WTC11 (cell line): ENCODE data around the gene SREBF1. TPM values are rescaled to one million over a fixed set of nuclear protein-coding genes. Genes with fewer than 3 reads are reported as not detected.
A peak's percentile ranks its signal among the peaks of the same experiment; 100 is the strongest.

Experiments
- ATAC-seq: fragments of 200-7000 bp; cut with Tn5 transposase; 2 replicates; pipeline ENCODE4 v1.10.0; 2021; ENCODE audit warnings: mild to moderate bottlenecking, moderate library complexity
- CTCF ChIA-PET: fragments of 300-600 bp; sonication (Branson Sonifier 250); formaldehyde crosslinking; loops from one replicate; lab custom pipeline; 2021; ENCODE audit warnings: antibody characterized with exemption; lab: Charles Lee
- POLR2A ChIA-PET: fragments of 350-600 bp; sonication (Branson Sonifier 250); formaldehyde crosslinking; loops from one replicate; lab custom pipeline; 2021; ENCODE audit warnings: antibody characterized with exemption; lab: Charles Lee
- DNase-seq: peaks from one replicate; pipeline ENCODE4 v3.0.0; 2021; ENCODE audit warnings: low spot score
- H3K27ac Mint-ChIP-seq: 2 replicates; pipeline ENCODE4 v1.8.0; 2021; ENCODE audit warnings: mixed read lengths
- H3K27me3 Mint-ChIP-seq: 2 replicates; pipeline ENCODE4 v1.8.0; 2021; ENCODE audit warnings: low read depth, mild to moderate bottlenecking, moderate library complexity, mixed read lengths
- H3K36me3 Mint-ChIP-seq: 2 replicates; pipeline ENCODE4 v1.8.0; 2021; ENCODE audit warnings: mixed read lengths
- H3K4me1 Mint-ChIP-seq: 2 replicates; pipeline ENCODE4 v1.8.0; 2022; ENCODE audit warnings: mixed read lengths
- H3K4me3 Mint-ChIP-seq: 2 replicates; pipeline ENCODE4 v1.8.0; 2021; ENCODE audit warnings: mild to moderate bottlenecking, moderate library complexity, mixed read lengths
- H3K9me3 Mint-ChIP-seq: 2 replicates; pipeline ENCODE4 v1.8.0; 2021; ENCODE audit warnings: mixed read lengths
- CREM ChIP-seq: sonication (generic); formaldehyde crosslinking; IDR thresholded peaks from 2 replicates; pipeline ENCODE4 v1.8.1; 2022; ENCODE audit warnings: mild to moderate bottlenecking, missing genetic modification reagents, moderate library complexity
- ETV6 ChIP-seq: sonication (generic); formaldehyde crosslinking; IDR thresholded peaks from 2 replicates; pipeline ENCODE4 v1.8.1; 2022; ENCODE audit warnings: mild to moderate bottlenecking, missing genetic modification reagents
- FOXP1 ChIP-seq: sonication (generic); formaldehyde crosslinking; IDR thresholded peaks from 2 replicates; pipeline ENCODE4 v1.8.0; 2022; ENCODE audit warnings: missing genetic modification reagents, mild to moderate bottlenecking, moderate library complexity, borderline replicate concordance
- HMGA2 ChIP-seq: fragments of 250-450 bp; sonication (Bioruptor Pico); IDR thresholded peaks from 2 replicates; pipeline ENCODE4 v1.4.0; 2021; ENCODE audit warnings: mild to moderate bottlenecking, moderate library complexity
- KAT7 ChIP-seq: sonication (generic); formaldehyde crosslinking; IDR thresholded peaks from 2 replicates; pipeline ENCODE4 v1.8.1; 2023; ENCODE audit warnings: missing genetic modification reagents, mild to moderate bottlenecking, borderline replicate concordance
- NFYB ChIP-seq: sonication (generic); formaldehyde crosslinking; conservative IDR thresholded peaks from 2 replicates; pipeline ENCODE4 v1.8.0; 2022; ENCODE audit warnings: low read depth, missing genetic modification reagents
- NR3C1 ChIP-seq: sonication (generic); formaldehyde crosslinking; conservative IDR thresholded peaks from 2 replicates; pipeline ENCODE4 v1.8.1; 2023; ENCODE audit warnings: low read depth, mild to moderate bottlenecking, missing genetic modification reagents
- OVOL2 ChIP-seq: fragments of 250-450 bp; sonication (Bioruptor Pico); IDR thresholded peaks from 2 replicates; pipeline ENCODE4 v1.9.0; 2021; ENCODE audit warnings: mild to moderate bottlenecking, borderline replicate concordance
- PRRX2 ChIP-seq: fragments of 250-450 bp; sonication (Bioruptor Pico); IDR thresholded peaks from 2 replicates; pipeline ENCODE4 v1.8.0; 2021; ENCODE audit warnings: mild to moderate bottlenecking
- TEAD1 ChIP-seq: sonication (generic); formaldehyde crosslinking; IDR thresholded peaks from 2 replicates; pipeline ENCODE4 v1.8.0; 2022; ENCODE audit warnings: mild to moderate bottlenecking, missing genetic modification reagents
- TEAD4 ChIP-seq: sonication (generic); formaldehyde crosslinking; IDR thresholded peaks from 2 replicates; pipeline ENCODE4 v1.8.0; 2022; ENCODE audit warnings: mild to moderate bottlenecking, missing genetic modification reagents
- ZBTB21 ChIP-seq: sonication (generic); formaldehyde crosslinking; IDR thresholded peaks from 2 replicates; pipeline ENCODE4 v1.8.1; 2023; ENCODE audit warnings: mild to moderate bottlenecking, missing genetic modification reagents, borderline replicate concordance
- ZNF138 ChIP-seq: sonication (generic); formaldehyde crosslinking; conservative IDR thresholded peaks from 2 replicates; pipeline ENCODE4 v1.8.1; 2022; ENCODE audit warnings: mild to moderate bottlenecking, moderate library complexity, missing genetic modification reagents
- ZNF263 ChIP-seq: sonication (generic); formaldehyde crosslinking; IDR thresholded peaks from 2 replicates; pipeline ENCODE4 v1.8.1; 2022; ENCODE audit warnings: low read depth, mild to moderate bottlenecking, moderate library complexity, missing genetic modification reagents
- ZNF317 ChIP-seq: sonication (generic); formaldehyde crosslinking; IDR thresholded peaks from 2 replicates; pipeline ENCODE4 v1.8.1; 2023; ENCODE audit warnings: low read depth, mild to moderate bottlenecking, moderate library complexity, missing genetic modification reagents, borderline replicate concordance
- total RNA-seq: library from RNA; stranded (reverse); gene quantifications from 3 replicates; pipeline ENCODE4 v1.2.3, GENCODE V29; 2021
- TF ChIP-seq, protein P1 (sequence below): sonication (generic); formaldehyde crosslinking; IDR thresholded peaks from 2 replicates; pipeline ENCODE4 v1.8.0; 2022; ENCODE audit warnings: mild to moderate bottlenecking, missing genetic modification reagents
- TF ChIP-seq, protein P2 (sequence below): sonication (generic); formaldehyde crosslinking; IDR thresholded peaks from 2 replicates; pipeline ENCODE4 v1.8.0; 2022; ENCODE audit warnings: mild to moderate bottlenecking, missing genetic modification reagents
- TF ChIP-seq, protein P3 (sequence below): sonication (generic); formaldehyde crosslinking; IDR thresholded peaks from 2 replicates; pipeline ENCODE4 v1.8.1; 2022; ENCODE audit warnings: mild to moderate bottlenecking, missing genetic modification reagents, moderate library complexity, borderline replicate concordance
- TF ChIP-seq, protein P4 (sequence below): fragments of 250-450 bp; sonication (Bioruptor Pico); IDR thresholded peaks from 2 replicates; pipeline ENCODE4 v1.9.0; 2021; ENCODE audit warnings: mild to moderate bottlenecking
- TF ChIP-seq, protein P5 (sequence below): fragments of 250-450 bp; sonication (Bioruptor Pico); IDR thresholded peaks from 2 replicates; pipeline ENCODE4 v2.1.2; 2022; ENCODE audit warnings: mild to moderate bottlenecking, moderate library complexity

SREBF1 gene
- total RNA-seq, 1 experiment from 2014 or later: 93.7 TPM

DNA sequence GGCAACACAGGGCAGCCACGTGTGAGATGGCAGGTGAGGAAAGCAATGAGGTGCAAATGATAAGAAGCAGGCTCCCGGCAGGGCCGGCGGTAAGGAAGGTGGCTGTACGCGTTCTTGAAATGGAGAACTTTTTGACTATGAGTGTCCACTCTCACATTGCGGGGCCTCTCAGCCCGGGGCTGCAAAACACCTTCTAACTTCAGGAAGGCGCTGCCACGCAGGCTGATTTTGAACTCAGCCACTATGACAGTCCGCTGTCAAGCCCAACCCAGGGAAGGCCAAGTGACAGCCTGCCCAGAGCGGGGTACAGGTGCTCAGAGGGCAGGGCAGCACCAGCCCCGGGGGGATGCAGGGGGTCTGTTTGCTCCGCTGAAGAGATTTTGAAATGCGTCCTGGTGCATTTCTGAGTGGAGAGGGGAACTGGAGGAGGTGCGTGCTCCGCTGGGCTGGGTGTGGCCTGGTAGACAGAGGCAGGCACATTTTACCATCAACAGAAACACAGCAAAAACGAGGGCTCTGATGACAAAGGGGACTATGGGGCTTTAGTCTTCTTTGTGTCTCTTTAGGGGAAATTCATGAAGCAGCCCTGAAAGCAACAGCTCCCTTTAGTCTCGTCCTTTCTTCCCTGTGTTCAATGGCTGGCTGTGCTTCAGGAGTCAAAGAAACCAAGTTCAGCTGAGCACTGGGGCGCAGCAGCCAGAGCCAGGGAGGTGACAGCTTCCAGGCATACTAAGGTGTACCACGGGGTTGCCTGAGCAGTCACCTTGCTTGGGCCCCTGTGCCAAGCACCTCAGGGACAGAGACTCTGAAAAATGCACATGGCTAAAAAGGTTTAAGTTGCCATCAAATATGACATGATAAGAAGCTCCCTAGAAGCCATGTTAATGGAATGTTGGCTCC lies 14.6 kb upstream of the SREBF1 start:
- TF ChIP-seq, protein P1, sequence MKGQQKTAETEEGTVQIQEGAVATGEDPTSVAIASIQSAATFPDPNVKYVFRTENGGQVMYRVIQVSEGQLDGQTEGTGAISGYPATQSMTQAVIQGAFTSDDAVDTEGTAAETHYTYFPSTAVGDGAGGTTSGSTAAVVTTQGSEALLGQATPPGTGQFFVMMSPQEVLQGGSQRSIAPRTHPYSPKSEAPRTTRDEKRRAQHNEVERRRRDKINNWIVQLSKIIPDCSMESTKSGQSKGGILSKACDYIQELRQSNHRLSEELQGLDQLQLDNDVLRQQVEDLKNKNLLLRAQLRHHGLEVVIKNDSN (CRISPR knock-in tag): no peak
- TF ChIP-seq NFYB (CRISPR knock-in tag): no peak
- TF ChIP-seq, protein P2, sequence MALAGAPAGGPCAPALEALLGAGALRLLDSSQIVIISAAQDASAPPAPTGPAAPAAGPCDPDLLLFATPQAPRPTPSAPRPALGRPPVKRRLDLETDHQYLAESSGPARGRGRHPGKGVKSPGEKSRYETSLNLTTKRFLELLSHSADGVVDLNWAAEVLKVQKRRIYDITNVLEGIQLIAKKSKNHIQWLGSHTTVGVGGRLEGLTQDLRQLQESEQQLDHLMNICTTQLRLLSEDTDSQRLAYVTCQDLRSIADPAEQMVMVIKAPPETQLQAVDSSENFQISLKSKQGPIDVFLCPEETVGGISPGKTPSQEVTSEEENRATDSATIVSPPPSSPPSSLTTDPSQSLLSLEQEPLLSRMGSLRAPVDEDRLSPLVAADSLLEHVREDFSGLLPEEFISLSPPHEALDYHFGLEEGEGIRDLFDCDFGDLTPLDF (CRISPR knock-in tag): no peak
- no peak for TF ChIP-seq ZBTB21 (CRISPR knock-in tag)
- TF ChIP-seq TEAD4 (CRISPR knock-in tag): no peak
- no peak for TF ChIP-seq ZNF138 (CRISPR knock-in tag)
- TF ChIP-seq, protein P3, sequence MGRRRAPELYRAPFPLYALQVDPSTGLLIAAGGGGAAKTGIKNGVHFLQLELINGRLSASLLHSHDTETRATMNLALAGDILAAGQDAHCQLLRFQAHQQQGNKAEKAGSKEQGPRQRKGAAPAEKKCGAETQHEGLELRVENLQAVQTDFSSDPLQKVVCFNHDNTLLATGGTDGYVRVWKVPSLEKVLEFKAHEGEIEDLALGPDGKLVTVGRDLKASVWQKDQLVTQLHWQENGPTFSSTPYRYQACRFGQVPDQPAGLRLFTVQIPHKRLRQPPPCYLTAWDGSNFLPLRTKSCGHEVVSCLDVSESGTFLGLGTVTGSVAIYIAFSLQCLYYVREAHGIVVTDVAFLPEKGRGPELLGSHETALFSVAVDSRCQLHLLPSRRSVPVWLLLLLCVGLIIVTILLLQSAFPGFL (CRISPR knock-in tag): no peak
- no peak for TF ChIP-seq NR3C1
- no peak for TF ChIP-seq HMGA2 (CRISPR knock-in tag)
- no peak overlapping the region for H3K27ac Mint-ChIP-seq
- no peaks in the 10 kb centered on the region for H3K27me3 Mint-ChIP-seq
- H3K4me3 Mint-ChIP-seq: no peak overlapping the region
- H3K9me3 Mint-ChIP-seq: no peaks in the 10 kb centered on the region
- no peak for DNase-seq
- H3K36me3 Mint-ChIP-seq: no peaks in the 10 kb centered on the region
- peaks cover 40% of the 10 kb centered on the region for H3K4me1 Mint-ChIP-seq
- ChIA-PET CTCF (interaction anchor here (0.6 to 1.2 kb wide), 2 partner anchors 22 to 39 kb away, joined by 3 read pairs; no protein-coding TSS in a partner anchor), POLR2A (interaction anchor here (0.9 to 1.4 kb wide), 2 partner anchors 13 to 15 kb away, joined by 3 read pairs; partner anchors contain the start of gene SREBF1)
- no peak for ATAC-seq

DNA sequence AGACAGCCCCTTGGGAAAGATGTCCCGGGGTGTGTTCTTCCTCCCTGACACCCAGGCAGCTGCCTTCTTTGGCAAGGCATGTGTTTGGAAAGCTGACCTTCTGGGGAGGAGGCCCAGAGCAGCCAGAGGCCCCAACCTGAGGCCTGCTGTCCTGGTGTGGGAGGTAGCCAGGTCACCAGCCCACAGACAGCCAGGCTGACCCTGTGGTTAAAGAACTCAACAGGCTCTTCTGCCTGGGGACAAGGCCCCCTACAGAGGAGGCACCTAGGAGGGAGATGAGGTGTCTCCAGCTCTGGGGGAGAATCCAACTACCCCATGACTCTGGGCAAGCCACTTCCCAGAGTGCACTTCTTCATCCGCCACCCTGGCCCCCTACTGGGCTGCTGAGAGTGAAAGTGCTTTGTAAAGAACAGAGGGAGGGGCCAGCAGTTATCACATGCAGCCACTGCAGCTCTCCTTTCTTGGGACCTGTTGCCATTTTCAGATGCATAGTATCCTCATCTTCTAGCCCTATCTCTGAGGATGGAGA lies 13.1 kb upstream of the SREBF1 start:
- no peak for TF ChIP-seq ETV6
- no peak for TF ChIP-seq FOXP1 (CRISPR knock-in tag)
- TF ChIP-seq, protein P4, sequence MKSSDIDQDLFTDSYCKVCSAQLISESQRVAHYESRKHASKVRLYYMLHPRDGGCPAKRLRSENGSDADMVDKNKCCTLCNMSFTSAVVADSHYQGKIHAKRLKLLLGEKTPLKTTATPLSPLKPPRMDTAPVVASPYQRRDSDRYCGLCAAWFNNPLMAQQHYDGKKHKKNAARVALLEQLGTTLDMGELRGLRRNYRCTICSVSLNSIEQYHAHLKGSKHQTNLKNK (CRISPR knock-in tag): no peak
- TF ChIP-seq PRRX2: no peak
- TF ChIP-seq ZBTB21 (CRISPR knock-in tag): no peak
- no peak for TF ChIP-seq CREM (CRISPR knock-in tag)
- TF ChIP-seq ZNF263 (CRISPR knock-in tag): no peak
- TF ChIP-seq KAT7: no peak
- no peak for TF ChIP-seq OVOL2 (CRISPR knock-in tag)
- TF ChIP-seq, protein P5, sequence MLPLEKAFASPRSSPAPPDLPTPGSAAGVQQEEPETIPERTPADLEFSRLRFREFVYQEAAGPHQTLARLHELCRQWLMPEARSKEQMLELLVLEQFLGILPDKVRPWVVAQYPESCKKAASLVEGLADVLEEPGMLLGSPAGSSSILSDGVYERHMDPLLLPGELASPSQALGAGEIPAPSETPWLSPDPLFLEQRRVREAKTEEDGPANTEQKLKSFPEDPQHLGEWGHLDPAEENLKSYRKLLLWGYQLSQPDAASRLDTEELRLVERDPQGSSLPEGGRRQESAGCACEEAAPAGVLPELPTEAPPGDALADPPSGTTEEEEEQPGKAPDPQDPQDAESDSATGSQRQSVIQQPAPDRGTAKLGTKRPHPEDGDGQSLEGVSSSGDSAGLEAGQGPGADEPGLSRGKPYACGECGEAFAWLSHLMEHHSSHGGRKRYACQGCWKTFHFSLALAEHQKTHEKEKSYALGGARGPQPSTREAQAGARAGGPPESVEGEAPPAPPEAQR (CRISPR knock-in tag): no peak
- no peak for TF ChIP-seq TEAD1 (CRISPR knock-in tag)
- TF ChIP-seq ZNF317 (CRISPR knock-in tag): no peak
- H3K27ac Mint-ChIP-seq: no peak overlapping the region
- no peaks in the 10 kb centered on the region for H3K9me3 Mint-ChIP-seq
- POLR2A ChIA-PET: interaction anchor here (0.6 to 1.6 kb wide), 3 partner anchors 12 to 36 kb away, joined by 3 to 7 read pairs (median 5); no protein-coding TSS in a partner anchor
- H3K4me1 Mint-ChIP-seq: peaks cover 47% of the 10 kb centered on the region
- H3K27me3 Mint-ChIP-seq: peaks cover 3% of the 10 kb centered on the region; the same call in 1 of the 2 replicates
- H3K36me3 Mint-ChIP-seq: no peaks in the 10 kb centered on the region
- peak; percentile 29; the same call in 1 of the 2 replicates for ATAC-seq
- H3K4me3 Mint-ChIP-seq: no peak overlapping the region
- CTCF ChIA-PET: interaction anchor here (0.6 to 1.8 kb wide), 5 partner anchors 10 to 515 kb away, joined by 3 to 6 read pairs (median 4); no protein-coding TSS in a partner anchor
- DNase-seq: no peak
